K562 (cell line): ENCODE data around the gene SUMF2. TPM values are rescaled to one million over a fixed set of nuclear protein-coding genes. Genes with fewer than 3 reads are reported as not detected.

ENCODE experiments used
- HDAC3 ChIP-seq: fragments of 450-650 bp; IDR thresholded peaks from 2 replicates; pipeline ENCODE4 v1.6.1; 2018; ENCODE audit warnings: borderline replicate concordance, mild to moderate bottlenecking, moderate library complexity; ENCODE audit not compliant: partially characterized antibody
- HNRNPH1 ChIP-seq: fragments of 200-400 bp; formaldehyde crosslinking; optimal IDR thresholded peaks from 2 replicates; pipeline ENCODE3; 2017; ENCODE audit warnings: low read depth, mild to moderate bottlenecking, low read length, moderate library complexity
- MTA2 ChIP-seq: fragments of 450-650 bp; IDR thresholded peaks from 2 replicates; pipeline ENCODE4 v1.6.1; 2016; ENCODE audit warnings: low read depth
- NR2F6 ChIP-seq: fragments of 450-650 bp; formaldehyde crosslinking; IDR thresholded peaks from 2 replicates; pipeline ENCODE4 v1.4.0; 2020; ENCODE audit warnings: mild to moderate bottlenecking
- RBFOX2 ChIP-seq: fragments of 200-400 bp; formaldehyde crosslinking; IDR thresholded peaks from 2 replicates; pipeline ENCODE4 v1.6.1; 2017; ENCODE audit warnings: low read depth, mild to moderate bottlenecking, low read length, moderate library complexity
- RNF2 ChIP-seq: sonication (generic); IDR thresholded peaks from 2 replicates; pipeline ENCODE4 v1.6.1; 2016
- ZNF518B ChIP-seq: fragments of 250-450 bp; sonication (Bioruptor Pico); IDR thresholded peaks from 2 replicates; pipeline ENCODE4 v1.5.0; 2021; ENCODE audit warnings: mild to moderate bottlenecking, moderate library complexity
- polyA plus RNA-seq, 8 experiments: library from polyadenylated mRNA; depleted of rRNA in 4 of 8; stranded (reverse) in 5 of 8; unstranded in 3 of 8; fragments of >200 nt; fragmentation: Nextera tagmentation in 2 of 8; fragmentation: Illumina TruSeq in 1 of 8; extraction: Ambion mirVana in 2 of 8; extraction: Trizol in 1 of 8; gene quantifications; 2 replicates each; pipeline versions ENCODE4 v1.2.1 to v1.2.3, GENCODE V29; 2011 to 2014; ENCODE audit warnings: inconsistent platforms in 1 of 8, missing spikeins in 1 of 8
- total RNA-seq, 7 experiments: library from RNA; depleted of rRNA in 6 of 7; stranded (reverse); fragments of >200 nt in 6 of 7; fragmentation: Illumina TruSeq in 2 of 7; extraction: Trizol in 2 of 7; gene quantifications; 2 replicates each; pipeline versions ENCODE4 v1.2.1 to v1.2.3, GENCODE V29; 2011 to 2021; ENCODE audit warnings: low replicate concordance in 1 of 7

The SUMF2 gene
- total and polyA plus RNA-seq, 9 of the 15 experiments (the other 6 are each of a cell fraction or from before 2014, with no cell fraction given) = 39.0 to 113 (median 67.7) TPM

GRCh38 chr7:56051339-56052191, 12.5 kb upstream of the SUMF2 start, which contains the start of the genes CCT6A and PSPH (continued):
- no peak for TF ChIP-seq ZNF518B
- no peak for TF ChIP-seq HDAC3
- TF ChIP-seq RNF2 = peak; percentile 71
- TF ChIP-seq HNRNPH1 = no peak
- TF ChIP-seq MTA2 = 0 out of 2 replicates have a peak, but pooled peaks have one; percentile 27
- TF ChIP-seq NR2F6 (CRISPR knock-in tag) = no peak
- TF ChIP-seq RBFOX2 = peak; percentile 100
